ENCODE data around the gene ALDH1B1.
"Not testable (repeated sequence)": the region's sequence is repeated elsewhere in the genome, so short reads cannot be mapped to it uniquely, and the experiment has no call there.

The ALDH1B1 gene

DNA sequence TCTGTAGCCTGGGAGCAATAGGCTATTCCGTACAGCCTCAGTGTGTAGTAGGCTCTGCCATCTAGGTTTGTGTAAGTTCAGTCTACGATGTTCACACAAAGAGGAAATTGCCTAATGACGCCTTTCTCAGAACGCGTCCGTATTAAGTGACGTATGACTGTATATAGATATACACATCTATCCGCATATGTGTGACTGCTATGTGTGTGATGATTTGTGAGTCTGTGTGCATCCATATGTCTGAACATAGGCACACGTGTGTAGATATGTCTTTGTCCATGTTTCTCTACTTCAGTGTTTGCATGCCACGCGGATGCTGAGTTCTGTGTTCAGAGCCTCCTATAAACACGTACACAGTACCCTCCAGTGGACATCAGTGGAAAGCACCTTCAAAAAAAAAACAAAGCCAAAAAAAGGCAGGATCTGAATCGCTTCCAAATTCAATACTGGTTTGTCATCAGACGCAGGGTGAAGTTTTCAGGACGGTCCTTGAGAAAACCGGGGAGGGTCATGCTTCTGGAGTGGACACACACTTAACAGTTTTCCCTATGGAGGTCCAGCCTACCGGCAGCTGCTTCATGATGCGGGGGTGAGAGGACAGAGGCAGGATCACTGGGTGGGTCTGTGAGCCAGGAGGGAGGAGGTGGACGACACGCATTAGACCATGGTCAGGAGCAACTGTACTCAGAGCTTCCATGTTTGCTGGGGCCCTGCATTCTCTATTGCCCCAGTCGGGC lies 29.5 kb upstream of the ALDH1B1 start:
- DNase-seq: no peak

- no peak for DNase-seq
Observed at GRCh38 chr9:38363589-38363925, 28.9 kb upstream of the ALDH1B1 start.

DNA sequence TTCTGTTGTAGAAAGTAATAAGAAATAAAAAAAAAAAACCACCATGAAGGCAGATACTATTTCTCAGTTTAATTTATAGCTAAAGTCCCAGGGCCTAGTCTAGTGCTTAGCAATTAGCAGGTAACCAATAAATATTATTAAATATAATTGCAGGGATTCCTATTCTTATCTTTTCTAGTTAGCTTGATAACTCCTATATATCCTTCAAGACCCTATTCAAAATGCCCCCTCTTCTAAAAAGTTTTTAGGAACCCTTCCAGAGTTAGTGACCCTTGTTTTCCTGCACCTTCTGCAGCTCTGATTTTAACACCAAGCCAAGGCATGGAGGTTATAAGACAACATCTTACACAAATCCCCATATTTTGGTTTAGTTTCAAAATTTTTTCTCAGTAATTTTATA lies 24.6 kb upstream of the ALDH1B1 start:
- no peak for DNase-seq

- DNase-seq: no peak
Observed at GRCh38 chr9:38368731-38369130, 23.8 kb upstream of the ALDH1B1 start.

- DNase-seq: no peak
Observed at GRCh38 chr9:38370176-38370575, 22.3 kb upstream of the ALDH1B1 start.

- DNase-seq: no peak
Observed at GRCh38 chr9:38371495-38371894, 21.0 kb upstream of the ALDH1B1 start.

DNA sequence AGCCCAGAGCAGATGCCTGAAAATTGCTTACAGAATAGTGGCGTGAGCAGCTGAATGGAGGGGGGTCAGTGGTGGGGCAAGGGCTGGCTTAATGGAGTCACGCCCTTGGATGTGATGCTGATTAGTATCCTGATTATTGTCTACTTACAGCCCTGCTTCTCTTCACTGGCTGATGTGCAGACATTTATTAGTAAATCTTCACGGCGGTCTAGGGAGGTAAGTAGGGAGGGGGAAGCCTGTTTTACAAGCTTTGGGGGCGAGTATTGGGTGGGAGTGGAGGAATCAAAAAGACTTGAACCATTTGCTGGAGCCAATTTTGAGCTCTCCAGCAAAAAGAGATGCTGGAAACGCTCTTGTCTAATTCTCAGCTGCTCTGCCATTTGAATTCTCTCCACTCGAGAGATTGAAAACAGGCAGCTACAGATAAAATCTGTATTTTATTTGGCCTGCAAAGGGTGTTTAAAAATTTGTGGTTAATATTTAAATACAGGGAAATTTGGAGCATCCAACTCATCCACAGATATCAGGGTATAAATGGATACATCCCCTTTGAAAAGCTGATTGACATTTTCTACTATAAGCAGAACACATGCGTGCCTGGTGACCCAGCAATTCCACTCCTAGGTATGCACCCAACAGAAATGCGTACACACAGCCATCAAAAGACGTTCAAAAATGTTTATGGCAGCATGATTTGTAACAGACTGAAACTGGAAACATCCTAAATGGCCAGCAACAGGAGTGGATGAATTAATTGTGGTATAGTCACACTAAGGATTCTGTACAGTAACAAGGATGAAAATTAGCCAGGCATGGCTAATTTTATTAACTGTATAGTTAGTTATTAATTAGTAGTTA lies 19.5 kb upstream of the ALDH1B1 start:
- DNase-seq: no peak

- no peak for DNase-seq
Observed at GRCh38 chr9:38373679-38374078, 18.8 kb upstream of the ALDH1B1 start.

- DNase-seq: no peak
Observed at GRCh38 chr9:38374847-38375571, 17.5 kb upstream of the ALDH1B1 start.

GRCh38 chr9:38375572-38375963 lies 16.9 kb upstream of the ALDH1B1 start:
- no peak for DNase-seq

- no peak for DNase-seq
Observed at GRCh38 chr9:38376021-38376670, 16.4 kb upstream of the ALDH1B1 start.

DNA sequence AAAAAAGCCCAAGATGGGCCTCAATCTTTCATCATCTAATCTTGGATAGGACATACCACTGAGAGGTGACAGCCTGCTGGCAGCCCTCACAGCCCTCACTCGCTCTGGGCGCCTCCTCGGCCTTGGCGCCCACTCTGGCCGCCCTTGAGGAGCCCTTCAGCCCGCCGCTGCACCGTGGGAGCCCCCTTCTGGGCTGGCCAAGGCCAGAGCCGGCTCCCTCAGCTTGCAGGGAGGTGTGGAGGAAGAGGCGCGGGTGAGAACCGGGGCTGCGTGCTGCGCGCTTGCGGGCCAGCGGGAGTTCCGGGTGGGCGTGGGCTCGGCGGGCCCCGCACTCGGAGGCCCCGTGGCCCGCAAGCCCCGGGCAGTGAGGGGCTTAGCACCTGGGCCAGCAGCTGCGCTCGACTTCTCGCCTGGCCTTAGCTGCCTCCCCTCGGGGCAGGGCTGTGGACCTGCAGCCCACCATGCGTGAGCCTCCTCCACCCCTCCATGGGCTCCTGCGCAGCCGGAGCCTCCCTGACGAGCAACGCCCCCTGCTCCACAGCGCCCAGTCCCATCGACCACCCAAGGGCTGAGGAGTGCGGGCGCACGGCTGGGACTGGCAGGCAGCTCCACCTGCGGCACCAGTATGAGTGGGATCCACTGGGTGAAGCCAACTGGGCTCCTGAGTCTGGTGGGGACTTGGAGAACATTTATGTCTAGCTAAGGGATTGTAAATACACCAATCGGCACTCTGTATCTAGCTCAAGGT lies 15.0 kb upstream of the ALDH1B1 start:
- DNase-seq: not testable (repeated sequence)

GRCh38 chr9:38380230-38380871 lies 12.2 kb upstream of the ALDH1B1 start:
- DNase-seq: no peak

- DNase-seq: no peak
Observed at GRCh38 chr9:38380872-38381534, 11.5 kb upstream of the ALDH1B1 start.

DNA sequence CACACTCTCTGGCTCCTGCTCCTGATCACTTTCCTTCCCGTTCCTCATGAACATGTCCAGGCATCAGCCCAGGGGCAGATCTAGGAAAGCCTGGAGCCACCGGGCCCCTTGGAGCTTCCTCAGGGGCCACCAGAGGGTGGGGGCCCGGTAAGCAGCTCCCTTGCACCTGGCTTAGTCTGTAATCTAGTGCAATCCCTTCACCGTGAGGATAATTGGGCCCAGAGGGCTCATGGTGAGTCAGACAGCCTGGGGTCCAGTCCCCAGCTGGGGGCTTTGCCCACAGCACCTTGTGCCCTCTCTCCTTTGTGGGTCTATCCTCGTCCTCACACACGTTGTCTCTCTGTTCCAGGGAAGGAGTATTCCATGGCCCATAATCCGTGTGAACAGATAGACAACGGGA lies 10.4 kb upstream of the ALDH1B1 start:
- no peak for DNase-seq

- DNase-seq: no peak
Observed at GRCh38 chr9:38384990-38385848, 7.3 kb upstream of the ALDH1B1 start.

- DNase-seq: no peak
Observed at GRCh38 chr9:38385896-38386295, 6.6 kb upstream of the ALDH1B1 start.

DNA sequence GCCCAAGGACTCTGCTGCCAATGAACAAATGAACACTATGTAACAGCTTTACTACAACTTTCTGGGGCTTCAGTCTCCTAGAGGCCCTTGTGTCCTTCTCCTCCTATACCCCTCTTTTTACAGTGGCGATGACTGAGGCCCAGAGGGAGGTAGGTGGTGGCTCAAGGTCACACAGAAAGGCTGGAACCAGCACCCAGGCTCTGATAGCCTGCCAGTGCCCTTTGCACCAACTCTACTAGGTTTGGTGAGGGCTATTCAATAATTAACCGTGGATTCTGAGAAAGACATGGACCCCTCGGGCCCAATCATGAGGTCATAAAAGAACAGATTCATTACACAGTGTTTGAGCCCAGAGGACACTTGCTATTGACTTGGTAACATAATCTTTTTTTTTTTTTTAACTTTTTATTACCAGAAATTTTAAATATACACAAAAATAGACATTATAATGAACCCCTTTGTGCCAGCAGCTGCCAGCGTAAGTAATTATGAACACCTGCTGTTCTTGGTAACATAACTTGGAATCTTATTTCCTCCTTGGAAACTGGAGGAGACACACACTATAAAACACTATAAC lies 6.1 kb upstream of the ALDH1B1 start:
- DNase-seq: no peak

GRCh38 chr9:38387066-38387465 lies 5.4 kb upstream of the ALDH1B1 start:
- DNase-seq: no peak

GRCh38 chr9:38387751-38388150 lies 4.8 kb upstream of the ALDH1B1 start:
- DNase-seq: no peak

Measured in activated T-cell treated with anti-CD3 and anti-CD28 coated beads, Interleukin-2, amount 50 U/mL, for 1 hour (primary cell).